ENCODE measurements around the gene SORCS2.

The SORCS2 gene

GRCh38 chr4:7416745-7417432 is 224.6 kb downstream of the SORCS2 start:
- Histone ChIP-seq H3K4me3 (ENCODE audit: low read depth, low read length, poor library complexity, severe bottlenecking) (no peak overlapping the region), H3K27me3 (ENCODE audit: insufficient read depth, low read length) (no peaks in the 10 kb centered on the region), H3K4me1 (ENCODE audit: insufficient read depth, low read length, severe bottlenecking) (no peaks in the 10 kb centered on the region), H3K9ac (ENCODE audit: low read length) (no peak overlapping the region), H2AFZ (ENCODE audit: low read length) (no peak overlapping the region), H3K79me2 (ENCODE audit: insufficient read depth, low read length) (no peaks in the 10 kb centered on the region), H3K36me3 (ENCODE audit: insufficient read depth, low read length) (no peaks in the 10 kb centered on the region), H3K4me2 (ENCODE audit: low read length) (no peak overlapping the region), H3K9me2 (ENCODE audit: low read depth, low read length) (no peaks in the 10 kb centered on the region), H3K9me3 (ENCODE audit: low read length) (no peaks in the 10 kb centered on the region), H3F3A (ENCODE audit: insufficient read depth, low read length) (no peaks in the 10 kb centered on the region), H4K20me1 (ENCODE audit: insufficient read depth, low read length) (no peaks in the 10 kb centered on the region), H3K27ac (ENCODE audit: low read depth, low read length, poor library complexity, severe bottlenecking) (no peak overlapping the region)
- TF ChIP-seq CTCF (IDR thresholded peaks at IDR 0.05; ENCODE audit: low read length) (no peak), EZH2 (IDR thresholded peaks at IDR 0.05; ENCODE audit: borderline replicate concordance, low read length) (no peak)

- no peak for TF ChIP-seq CTCF (IDR thresholded peaks at IDR 0.05; ENCODE audit: low read length)
- TF ChIP-seq EZH2 (IDR thresholded peaks at IDR 0.05; ENCODE audit: borderline replicate concordance, low read length) = no peak
- H3K4me1 ChIP-seq (ENCODE audit: insufficient read depth, low read length, severe bottlenecking) = no peaks in the 10 kb centered on the region
- no peak overlapping the region for H2AFZ ChIP-seq (ENCODE audit: low read length)
- no peak overlapping the region for H3K4me2 ChIP-seq (ENCODE audit: low read length)
- no peaks in the 10 kb centered on the region for H3K9me2 ChIP-seq (ENCODE audit: low read depth, low read length)
- no peaks in the 10 kb centered on the region for H3F3A ChIP-seq (ENCODE audit: insufficient read depth, low read length)
- H3K27me3 ChIP-seq (ENCODE audit: insufficient read depth, low read length) = no peaks in the 10 kb centered on the region
- no peak overlapping the region for H3K4me3 ChIP-seq (ENCODE audit: low read depth, low read length, poor library complexity, severe bottlenecking)
- no peak overlapping the region for H3K27ac ChIP-seq (ENCODE audit: low read depth, low read length, poor library complexity, severe bottlenecking)
- H3K36me3 ChIP-seq (ENCODE audit: insufficient read depth, low read length) = no peaks in the 10 kb centered on the region
- H3K79me2 ChIP-seq (ENCODE audit: insufficient read depth, low read length) = no peaks in the 10 kb centered on the region
- H3K9me3 ChIP-seq (ENCODE audit: low read length) = no peaks in the 10 kb centered on the region
- no peak overlapping the region for H3K9ac ChIP-seq (ENCODE audit: low read length)
- no peaks in the 10 kb centered on the region for H4K20me1 ChIP-seq (ENCODE audit: insufficient read depth, low read length)
Measured at GRCh38 chr4:7417639-7418038, 225.3 kb downstream of the SORCS2 start.

GRCh38 chr4:7418131-7418943 is 226.0 kb downstream of the SORCS2 start:
- no peaks in the 10 kb centered on the region for H3K79me2 ChIP-seq (ENCODE audit: insufficient read depth, low read length)
- no peaks in the 10 kb centered on the region for H3F3A ChIP-seq (ENCODE audit: insufficient read depth, low read length)
- H3K9ac ChIP-seq (ENCODE audit: low read length) = no peak overlapping the region
- no peak overlapping the region for H3K4me2 ChIP-seq (ENCODE audit: low read length)
- H3K9me2 ChIP-seq (ENCODE audit: low read depth, low read length) = no peaks in the 10 kb centered on the region
- no peaks in the 10 kb centered on the region for H3K36me3 ChIP-seq (ENCODE audit: insufficient read depth, low read length)
- no peaks in the 10 kb centered on the region for H3K9me3 ChIP-seq (ENCODE audit: low read length)
- no peaks in the 10 kb centered on the region for H3K27me3 ChIP-seq (ENCODE audit: insufficient read depth, low read length)
- no peak overlapping the region for H3K4me3 ChIP-seq (ENCODE audit: low read depth, low read length, poor library complexity, severe bottlenecking)
- H2AFZ ChIP-seq (ENCODE audit: low read length) = no peak overlapping the region
- TF ChIP-seq CTCF (IDR thresholded peaks at IDR 0.05; ENCODE audit: low read length) = no peak
- TF ChIP-seq EZH2 (IDR thresholded peaks at IDR 0.05; ENCODE audit: borderline replicate concordance, low read length) = no peak
- H3K4me1 ChIP-seq (ENCODE audit: insufficient read depth, low read length, severe bottlenecking) = no peaks in the 10 kb centered on the region
- H4K20me1 ChIP-seq (ENCODE audit: insufficient read depth, low read length) = no peaks in the 10 kb centered on the region
- H3K27ac ChIP-seq (ENCODE audit: low read depth, low read length, poor library complexity, severe bottlenecking) = no peak overlapping the region

Data from OCI-LY1 (cell line).